Measurements from ENCODE around the gene CFAP119.
A peak's percentile ranks its signal among the peaks of the same experiment; 100 is the strongest.

Gene CFAP119

DNA sequence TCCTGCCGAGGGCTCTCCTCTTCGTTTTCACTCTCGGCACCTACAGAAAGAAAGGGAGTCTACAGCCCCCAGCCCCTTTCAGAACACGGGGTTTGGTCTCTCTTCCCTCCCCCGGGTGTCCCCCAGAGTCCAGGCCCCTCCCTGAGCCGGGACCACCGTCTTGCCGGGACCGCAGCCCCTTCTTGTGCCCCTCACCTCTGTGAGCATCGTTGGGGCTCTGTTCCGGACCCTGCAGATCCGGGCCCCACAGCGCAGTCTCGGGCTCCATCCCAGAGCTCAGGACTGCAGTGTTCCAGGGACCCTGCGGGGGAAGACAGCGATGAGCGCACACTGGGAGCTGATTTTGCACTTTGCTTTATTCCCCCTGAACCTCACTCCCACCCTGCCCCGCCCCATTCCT is 22.4 kb upstream of the CFAP119 start:
- no peak overlapping the region for H2AFZ ChIP-seq
- no peaks in the 10 kb centered on the region for H3K9me3 ChIP-seq (ENCODE audit: control insufficient read depth, low read length)
- no peaks in the 10 kb centered on the region for H3K27me3 ChIP-seq (ENCODE audit: control insufficient read depth, insufficient read depth, low read length)
- no peak for TF ChIP-seq CTCF (IDR thresholded peaks at IDR 0.05)
- H3K9ac ChIP-seq, result no peak overlapping the region
- no peak overlapping the region for H3K4me2 ChIP-seq (ENCODE audit: low read length)
- no peak overlapping the region for H3K4me3 ChIP-seq (ENCODE audit: low read depth, low read length)
- H3K79me2 ChIP-seq, result peaks cover 2% of the 10 kb centered on the region
- no peaks in the 10 kb centered on the region for H3K36me3 ChIP-seq (ENCODE audit: control insufficient read depth, insufficient read depth, low read length)
- no peak overlapping the region for H3K27ac ChIP-seq
- peaks cover 12% of the 10 kb centered on the region for H3K4me1 ChIP-seq

GRCh38 chr16:30783280-30784109 is 21.6 kb upstream of the CFAP119 start:
- Histone ChIP-seq H3K4me3 (ENCODE audit: low read depth, low read length) (no peak overlapping the region), H3K9ac (no peak overlapping the region), H3K27me3 (ENCODE audit: control insufficient read depth, insufficient read depth, low read length) (no peaks in the 10 kb centered on the region), H3K27ac (no peak overlapping the region), H3K9me3 (ENCODE audit: control insufficient read depth, low read length) (no peaks in the 10 kb centered on the region), H3K4me2 (ENCODE audit: low read length) (no peak overlapping the region), H3K79me2 (peaks cover 2% of the 10 kb centered on the region), H2AFZ (no peak overlapping the region), H3K36me3 (ENCODE audit: control insufficient read depth, insufficient read depth, low read length) (no peaks in the 10 kb centered on the region), H3K4me1 (peaks cover 15% of the 10 kb centered on the region)
- TF ChIP-seq CTCF (IDR thresholded peaks at IDR 0.05), result no peak

GRCh38 chr16:30782486-30783279 is 20.8 kb upstream of the CFAP119 start:
- Histone ChIP-seq H3K79me2 (peaks cover 2% of the 10 kb centered on the region), H3K9ac (no peak overlapping the region), H3K9me3 (ENCODE audit: control insufficient read depth, low read length) (no peaks in the 10 kb centered on the region), H3K4me3 (ENCODE audit: low read depth, low read length) (no peak overlapping the region), H3K27ac (no peak overlapping the region), H3K27me3 (ENCODE audit: control insufficient read depth, insufficient read depth, low read length) (no peaks in the 10 kb centered on the region), H3K4me2 (ENCODE audit: low read length) (no peak overlapping the region), H2AFZ (no peak overlapping the region), H3K4me1 (peaks cover 21% of the 10 kb centered on the region), H3K36me3 (ENCODE audit: control insufficient read depth, insufficient read depth, low read length) (no peaks in the 10 kb centered on the region)
- no peak for TF ChIP-seq CTCF (IDR thresholded peaks at IDR 0.05)

DNA sequence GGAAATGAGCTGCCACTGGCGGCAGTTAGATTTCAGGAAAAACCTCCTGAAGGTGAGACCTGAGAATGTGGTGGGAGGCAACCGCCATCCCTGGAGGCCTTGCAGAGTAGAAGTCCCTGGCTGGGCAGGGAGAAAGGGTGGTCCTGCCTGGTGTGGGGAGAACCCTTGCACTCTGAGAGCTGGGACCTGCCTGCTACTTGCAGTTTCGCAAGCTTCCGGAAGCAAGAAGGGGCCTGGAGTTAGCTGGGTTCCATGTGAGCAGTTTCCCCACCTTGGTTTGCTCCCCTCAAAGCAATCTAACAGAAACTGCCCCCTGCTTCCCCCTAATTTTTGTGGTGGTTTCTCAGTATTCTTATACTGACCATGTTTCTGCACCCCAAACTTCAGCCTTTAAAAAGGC is 18.7 kb upstream of the CFAP119 start:
- Histone ChIP-seq H3K9ac (no peak overlapping the region), H3K4me3 (ENCODE audit: low read depth, low read length) (no peak overlapping the region), H3K4me2 (ENCODE audit: low read length) (no peak overlapping the region), H3K36me3 (ENCODE audit: control insufficient read depth, insufficient read depth, low read length) (no peaks in the 10 kb centered on the region), H3K27me3 (ENCODE audit: control insufficient read depth, insufficient read depth, low read length) (no peaks in the 10 kb centered on the region), H3K79me2 (peaks cover 2% of the 10 kb centered on the region), H2AFZ (no peak overlapping the region), H3K9me3 (ENCODE audit: control insufficient read depth, low read length) (no peaks in the 10 kb centered on the region), H3K27ac (peak overlapping the region; percentile 1), H3K4me1 (peaks cover 28% of the 10 kb centered on the region)
- TF ChIP-seq CTCF (IDR thresholded peaks at IDR 0.05), result no peak
